IPS-18a (cell line): ENCODE measurements around the gene THSD7B.
A peak's percentile ranks its signal among the peaks of the same experiment; 100 is the strongest.

Experiments used
- H3K27ac ChIP-seq: one replicate; pipeline ENCODE4 v1.5.1; 2013; ENCODE audit warnings: low read length
- H3K27me3 ChIP-seq: one replicate; pipeline ENCODE4 v1.6.1; 2013; ENCODE audit warnings: mild to moderate bottlenecking, low read length; ENCODE audit not compliant: control insufficient read depth, insufficient read depth
- H3K36me3 ChIP-seq: one replicate; pipeline ENCODE4 v1.6.1; 2013; ENCODE audit warnings: low read depth, low read length; ENCODE audit not compliant: control insufficient read depth
- H3K4me1 ChIP-seq: one replicate; pipeline ENCODE4 v1.6.1; 2013; ENCODE audit warnings: low read depth, low read length; ENCODE audit not compliant: control insufficient read depth
- H3K4me3 ChIP-seq: one replicate; pipeline ENCODE4 v1.5.1; 2013; ENCODE audit warnings: low read length
- H3K9ac ChIP-seq: one replicate; pipeline ENCODE4 v1.6.1; 2013; ENCODE audit warnings: mild to moderate bottlenecking, low read length, moderate library complexity
- H3K9me3 ChIP-seq: one replicate; pipeline ENCODE4 v1.6.1; 2013; ENCODE audit warnings: low read depth, low read length; ENCODE audit not compliant: control insufficient read depth

THSD7B gene

DNA sequence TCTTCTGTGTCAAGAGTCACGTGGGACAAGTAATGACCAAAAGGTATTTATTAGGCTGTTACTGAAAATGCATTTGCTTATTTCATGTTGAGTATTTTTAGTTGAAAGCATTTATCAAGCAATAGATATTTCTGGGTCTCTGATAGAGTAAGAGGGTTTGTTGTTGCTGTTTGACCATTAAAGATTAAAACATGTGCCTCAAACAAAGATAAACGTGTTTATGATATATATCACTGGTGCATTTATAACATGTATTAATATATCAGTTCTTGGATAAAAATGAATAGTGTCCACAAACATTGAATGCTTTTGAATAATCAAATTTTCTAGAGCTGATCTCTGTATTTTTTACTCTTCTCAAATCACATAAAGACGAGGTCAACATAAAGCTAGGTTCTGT is 467.7 kb downstream of the THSD7B start:
- no peaks in the 10 kb centered on the region for H3K27me3 ChIP-seq

GRCh38 chr2:137237055-137237454 is 471.7 kb downstream of the THSD7B start:
- no peak overlapping the region for H3K4me3 ChIP-seq
- no peaks in the 10 kb centered on the region for H3K36me3 ChIP-seq
- no peak overlapping the region for H3K9ac ChIP-seq
- H3K9me3 ChIP-seq, result no peaks in the 10 kb centered on the region
- no peaks in the 10 kb centered on the region for H3K27me3 ChIP-seq
- H3K27ac ChIP-seq, result no peak overlapping the region
- H3K4me1 ChIP-seq, result no peaks in the 10 kb centered on the region

More for the DNA sequence above, 467.7 kb downstream of the THSD7B start:
- no peaks in the 10 kb centered on the region for H3K9me3 ChIP-seq
- no peaks in the 10 kb centered on the region for H3K36me3 ChIP-seq
- H3K4me1 ChIP-seq, result no peaks in the 10 kb centered on the region
- no peak overlapping the region for H3K4me3 ChIP-seq
- H3K9ac ChIP-seq, result no peak overlapping the region
- H3K27ac ChIP-seq, result no peak overlapping the region

DNA sequence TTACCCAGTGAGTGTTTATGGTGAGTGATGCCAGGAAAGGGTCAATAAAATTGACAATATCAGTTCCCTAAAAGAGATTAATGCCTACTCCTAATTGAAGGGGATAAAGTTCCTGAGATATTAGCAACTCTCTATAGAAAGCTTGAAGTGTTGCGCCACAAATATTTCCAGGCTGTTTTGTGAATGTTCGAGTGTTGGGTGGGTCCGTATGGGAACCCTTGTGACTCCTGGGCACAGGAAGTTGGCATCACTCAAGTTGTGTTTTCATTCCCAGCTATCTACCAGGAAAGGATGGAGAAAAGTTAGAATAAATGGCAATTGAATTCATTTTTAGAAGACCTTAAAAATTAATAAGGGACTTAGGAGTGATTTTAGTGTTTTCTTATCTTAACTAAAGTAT is 472.7 kb downstream of the THSD7B start:
- no peak overlapping the region for H3K27ac ChIP-seq
- no peaks in the 10 kb centered on the region for H3K9me3 ChIP-seq
- H3K4me3 ChIP-seq, result no peak overlapping the region
- no peaks in the 10 kb centered on the region for H3K36me3 ChIP-seq
- H3K9ac ChIP-seq, result no peak overlapping the region
- H3K4me1 ChIP-seq, result no peaks in the 10 kb centered on the region
- H3K27me3 ChIP-seq, result no peaks in the 10 kb centered on the region

GRCh38 chr2:137249463-137250130 is 484.3 kb downstream of the THSD7B start:
- no peak overlapping the region for H3K4me3 ChIP-seq
- H3K9me3 ChIP-seq, result no peaks in the 10 kb centered on the region
- H3K36me3 ChIP-seq, result no peaks in the 10 kb centered on the region
- H3K4me1 ChIP-seq, result no peaks in the 10 kb centered on the region
- no peak overlapping the region for H3K9ac ChIP-seq
- no peak overlapping the region for H3K27ac ChIP-seq
- no peaks in the 10 kb centered on the region for H3K27me3 ChIP-seq

DNA sequence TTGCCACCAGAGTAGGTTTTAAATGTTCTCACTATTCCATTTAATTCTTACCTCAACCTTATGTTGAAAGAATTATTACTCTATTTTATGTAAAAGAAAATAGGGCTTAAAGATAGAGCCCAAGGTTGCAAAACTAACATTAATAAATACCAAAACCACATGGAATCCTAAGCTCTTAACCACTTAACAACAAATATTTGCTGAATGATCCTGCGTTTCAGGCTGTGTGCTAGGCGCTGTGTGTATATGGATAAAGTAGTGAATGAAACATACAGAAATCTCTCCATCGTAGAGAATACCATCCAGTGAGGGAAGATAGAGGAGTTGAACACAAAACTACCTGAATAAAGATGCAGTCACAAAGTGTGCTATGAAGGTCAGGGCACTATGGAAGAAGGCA is 485.1 kb downstream of the THSD7B start:
- Histone ChIP-seq H3K27ac (no peak overlapping the region), H3K9me3 (no peaks in the 10 kb centered on the region), H3K27me3 (no peaks in the 10 kb centered on the region), H3K9ac (no peak overlapping the region), H3K4me3 (no peak overlapping the region), H3K4me1 (no peaks in the 10 kb centered on the region), H3K36me3 (no peaks in the 10 kb centered on the region)

DNA sequence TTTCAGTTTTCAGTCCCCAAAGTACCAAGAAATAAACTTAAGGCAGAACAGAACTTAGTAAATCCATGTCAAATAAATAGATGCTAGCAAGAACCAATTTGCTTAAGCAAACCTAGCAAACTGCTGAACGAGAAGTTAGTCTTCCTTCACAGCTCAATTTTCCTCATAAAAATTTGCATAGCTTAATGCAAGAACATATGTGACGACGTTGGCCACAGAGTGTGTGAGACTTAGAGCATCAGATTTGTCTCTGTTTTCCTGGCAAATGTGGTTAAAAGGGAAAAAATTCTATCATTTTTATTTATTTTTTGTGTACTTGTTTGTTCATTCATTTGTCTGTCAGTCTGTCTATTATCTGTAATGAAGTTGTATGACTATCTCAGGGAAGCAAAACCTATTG is 485.7 kb downstream of the THSD7B start:
- no peaks in the 10 kb centered on the region for H3K36me3 ChIP-seq
- no peaks in the 10 kb centered on the region for H3K9me3 ChIP-seq
- H3K4me1 ChIP-seq, result no peaks in the 10 kb centered on the region
- H3K27me3 ChIP-seq, result no peaks in the 10 kb centered on the region
- no peak overlapping the region for H3K27ac ChIP-seq
- no peak overlapping the region for H3K9ac ChIP-seq
- no peak overlapping the region for H3K4me3 ChIP-seq

- Histone ChIP-seq H3K27ac (no peak overlapping the region), H3K9me3 (no peaks in the 10 kb centered on the region), H3K36me3 (no peaks in the 10 kb centered on the region), H3K9ac (no peak overlapping the region), H3K27me3 (no peaks in the 10 kb centered on the region), H3K4me3 (no peak overlapping the region), H3K4me1 (no peaks in the 10 kb centered on the region)
Measured at GRCh38 chr2:137252934-137253333, 487.6 kb downstream of the THSD7B start.

DNA sequence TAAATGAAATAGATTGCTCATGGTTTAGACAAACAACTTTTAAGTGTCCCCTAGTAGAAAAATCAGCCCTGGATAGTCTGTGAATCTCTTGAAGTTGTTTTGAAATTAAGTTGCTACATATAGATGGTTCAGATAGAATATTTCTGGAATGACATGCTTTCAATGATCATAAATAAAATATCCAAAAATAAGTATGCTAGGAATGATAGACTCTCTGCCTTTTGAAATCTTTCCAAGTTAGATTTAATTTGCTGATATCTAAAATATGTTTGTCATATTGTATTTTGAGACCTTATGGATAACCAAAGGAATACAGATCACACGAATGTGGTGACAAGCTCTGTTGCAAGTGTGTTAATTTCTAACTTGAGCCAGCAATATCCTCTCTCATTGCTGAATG is 488.7 kb downstream of the THSD7B start:
- Histone ChIP-seq H3K9ac (no peak overlapping the region), H3K4me1 (no peaks in the 10 kb centered on the region), H3K36me3 (no peaks in the 10 kb centered on the region), H3K27ac (no peak overlapping the region), H3K4me3 (no peak overlapping the region), H3K9me3 (no peaks in the 10 kb centered on the region), H3K27me3 (no peaks in the 10 kb centered on the region)

GRCh38 chr2:137255345-137255744 is 490.0 kb downstream of the THSD7B start:
- Histone ChIP-seq H3K9me3 (no peaks in the 10 kb centered on the region), H3K27ac (no peak overlapping the region), H3K36me3 (no peaks in the 10 kb centered on the region), H3K4me3 (no peak overlapping the region), H3K9ac (no peak overlapping the region), H3K4me1 (no peaks in the 10 kb centered on the region), H3K27me3 (no peaks in the 10 kb centered on the region)

- H3K4me1 ChIP-seq, result peaks cover 1% of the 10 kb centered on the region
- no peaks in the 10 kb centered on the region for H3K27me3 ChIP-seq
- H3K27ac ChIP-seq, result no peak overlapping the region
- H3K9me3 ChIP-seq, result no peaks in the 10 kb centered on the region
- H3K4me3 ChIP-seq, result no peak overlapping the region
- no peak overlapping the region for H3K9ac ChIP-seq
- no peaks in the 10 kb centered on the region for H3K36me3 ChIP-seq
Measured at GRCh38 chr2:137255990-137256389, 490.6 kb downstream of the THSD7B start.

DNA sequence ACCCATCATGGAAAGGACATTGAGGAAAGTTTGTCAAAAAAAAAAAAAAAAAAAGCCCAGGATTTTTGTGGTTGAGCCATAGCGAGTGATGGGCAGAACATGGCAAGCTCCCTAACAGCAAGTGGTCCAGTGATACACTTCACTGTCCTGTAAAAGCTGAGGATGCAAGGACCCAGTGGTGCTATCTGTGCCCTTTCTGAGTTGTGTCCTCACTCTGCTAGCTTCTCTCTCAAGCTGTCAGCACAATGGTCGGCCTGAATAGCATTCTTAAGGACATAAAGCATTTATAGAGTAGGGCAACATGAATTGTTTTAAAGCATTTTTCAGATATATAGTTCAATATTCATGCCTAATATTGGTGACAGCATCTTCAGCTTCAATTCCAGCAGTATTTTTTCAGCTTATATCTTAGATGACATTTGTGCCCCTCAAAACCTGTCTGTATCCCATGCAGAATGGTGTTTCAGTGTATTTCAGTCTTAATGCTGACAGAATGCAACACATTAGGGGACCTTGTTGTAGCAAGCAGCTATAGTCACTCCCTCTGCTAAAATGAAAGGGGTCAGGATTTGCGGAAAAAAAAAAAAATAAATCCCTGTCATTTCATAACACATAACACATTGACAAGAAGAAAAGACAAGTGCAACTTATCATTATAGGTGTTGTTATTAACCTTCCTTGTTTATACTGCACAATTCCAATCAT is 496.7 kb downstream of the THSD7B start:
- Histone ChIP-seq H3K4me1 (peaks cover 18% of the 10 kb centered on the region), H3K9me3 (no peaks in the 10 kb centered on the region), H3K36me3 (no peaks in the 10 kb centered on the region), H3K4me3 (peak overlapping the region; percentile 0), H3K9ac (no peak overlapping the region), H3K27ac (no peak overlapping the region), H3K27me3 (no peaks in the 10 kb centered on the region)

DNA sequence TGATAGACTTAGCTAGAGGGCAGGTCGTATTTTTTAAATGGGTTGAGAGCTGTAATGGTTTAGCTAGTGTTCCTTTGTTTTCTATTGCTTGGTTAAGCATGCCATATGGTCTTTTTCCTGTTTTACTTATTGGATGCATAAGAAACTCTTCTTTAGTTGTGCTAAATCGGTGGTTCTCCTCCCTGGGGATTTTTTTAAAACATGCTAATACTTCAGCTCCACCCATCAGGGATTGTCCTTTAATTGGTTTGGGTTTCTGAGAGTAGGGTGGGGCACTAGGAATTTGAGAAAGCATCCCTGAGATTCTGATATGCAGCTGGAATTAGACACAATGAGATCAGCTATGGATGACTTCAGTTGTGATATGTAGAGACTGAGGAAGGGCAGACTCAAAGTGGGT is 497.2 kb downstream of the THSD7B start:
- Histone ChIP-seq H3K9ac (no peak overlapping the region), H3K36me3 (no peaks in the 10 kb centered on the region), H3K4me3 (peak overlapping the region; percentile 0), H3K4me1 (peaks cover 18% of the 10 kb centered on the region), H3K27me3 (no peaks in the 10 kb centered on the region), H3K9me3 (no peaks in the 10 kb centered on the region), H3K27ac (no peak overlapping the region)
